ENCODE data around the gene FBRSL1.

DNA sequence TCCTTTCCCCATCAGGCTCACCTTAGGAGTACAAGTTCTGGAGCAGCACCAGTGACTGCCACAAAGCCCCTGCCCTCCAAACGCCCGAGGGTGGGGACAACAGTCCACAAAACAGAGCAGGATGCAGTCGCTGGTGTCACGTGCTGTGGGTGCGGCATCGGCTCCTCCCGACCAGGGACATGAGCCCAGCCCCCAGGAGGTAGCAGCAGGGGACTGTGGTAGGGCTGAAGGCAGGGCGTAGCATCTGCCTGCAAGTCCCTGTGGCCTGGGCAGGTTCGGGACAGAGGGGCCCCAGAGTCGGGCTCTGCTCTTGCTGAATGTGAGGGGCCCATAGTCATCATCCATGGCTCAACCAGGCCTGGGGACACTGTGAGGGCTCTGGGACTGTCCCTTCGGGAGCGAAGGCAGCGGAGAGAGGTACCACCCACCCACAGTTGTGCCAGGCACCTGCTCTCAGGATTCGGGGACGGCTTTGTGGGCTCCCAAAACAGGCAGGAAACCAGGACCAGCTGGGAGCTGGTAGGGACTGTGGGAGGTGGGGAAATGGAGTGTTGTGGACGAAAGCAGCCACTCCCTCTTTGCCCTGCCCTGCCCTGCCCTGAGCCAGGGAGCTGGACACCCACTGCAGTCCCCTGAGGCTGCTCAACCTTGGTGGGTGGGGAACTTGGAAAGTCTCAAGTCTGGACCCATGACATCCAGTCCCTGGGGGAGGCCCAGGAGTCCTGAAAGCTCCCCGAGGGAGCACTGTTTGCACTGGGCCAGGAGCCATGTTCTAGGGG, 30.7 kb downstream of the FBRSL1 start:
- no peak for TF ChIP-seq YY1 (IDR thresholded peaks at IDR 0.05; ENCODE audit: low read depth)
- no peak for TF ChIP-seq FOXJ3 (CRISPR knock-in tag; IDR thresholded peaks at IDR 0.05)
- TF ChIP-seq, protein P1, sequence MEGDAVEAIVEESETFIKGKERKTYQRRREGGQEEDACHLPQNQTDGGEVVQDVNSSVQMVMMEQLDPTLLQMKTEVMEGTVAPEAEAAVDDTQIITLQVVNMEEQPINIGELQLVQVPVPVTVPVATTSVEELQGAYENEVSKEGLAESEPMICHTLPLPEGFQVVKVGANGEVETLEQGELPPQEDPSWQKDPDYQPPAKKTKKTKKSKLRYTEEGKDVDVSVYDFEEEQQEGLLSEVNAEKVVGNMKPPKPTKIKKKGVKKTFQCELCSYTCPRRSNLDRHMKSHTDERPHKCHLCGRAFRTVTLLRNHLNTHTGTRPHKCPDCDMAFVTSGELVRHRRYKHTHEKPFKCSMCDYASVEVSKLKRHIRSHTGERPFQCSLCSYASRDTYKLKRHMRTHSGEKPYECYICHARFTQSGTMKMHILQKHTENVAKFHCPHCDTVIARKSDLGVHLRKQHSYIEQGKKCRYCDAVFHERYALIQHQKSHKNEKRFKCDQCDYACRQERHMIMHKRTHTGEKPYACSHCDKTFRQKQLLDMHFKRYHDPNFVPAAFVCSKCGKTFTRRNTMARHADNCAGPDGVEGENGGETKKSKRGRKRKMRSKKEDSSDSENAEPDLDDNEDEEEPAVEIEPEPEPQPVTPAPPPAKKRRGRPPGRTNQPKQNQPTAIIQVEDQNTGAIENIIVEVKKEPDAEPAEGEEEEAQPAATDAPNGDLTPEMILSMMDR (IDR thresholded peaks at IDR 0.05) = no peak
- TF ChIP-seq, protein P2, sequence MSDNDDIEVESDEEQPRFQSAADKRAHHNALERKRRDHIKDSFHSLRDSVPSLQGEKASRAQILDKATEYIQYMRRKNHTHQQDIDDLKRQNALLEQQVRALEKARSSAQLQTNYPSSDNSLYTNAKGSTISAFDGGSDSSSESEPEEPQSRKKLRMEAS (IDR thresholded peaks at IDR 0.05; ENCODE audit: low read depth) = no peak

Data from SK-N-SH (cell line).